ENCODE measurements around the gene ENDOG.
"Not testable (repeated sequence)": the region's sequence is repeated elsewhere in the genome, so short reads cannot be mapped to it uniquely, and the experiment has no call there.

Gene ENDOG

DNA sequence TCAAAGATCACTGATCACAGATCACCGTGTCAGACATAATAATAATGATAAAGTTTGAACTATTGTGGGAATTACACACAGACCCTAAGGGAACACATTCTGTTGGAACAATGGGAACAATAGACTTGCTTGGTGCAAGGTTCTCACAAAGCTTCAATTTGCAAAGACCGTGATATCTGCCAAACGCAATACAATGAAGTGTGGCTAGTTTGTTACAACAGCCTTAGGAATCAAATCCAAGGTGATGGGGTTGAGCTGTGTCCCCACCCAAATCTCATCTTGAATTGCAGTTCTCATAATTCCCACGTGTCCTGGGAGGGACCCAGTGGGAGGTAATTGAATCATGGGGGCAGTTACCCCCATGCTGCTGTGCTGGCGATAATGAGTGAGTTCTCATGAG is 42.6 kb downstream of the ENDOG start:
- Mint-ChIP-seq H3K4me3 (no peak overlapping the region), H3K27ac (no peak overlapping the region), H3K4me1 (peaks cover 6% of the 10 kb centered on the region), H3K36me3 (no peaks in the 10 kb centered on the region), H3K9me3 (no peaks in the 10 kb centered on the region), H3K27me3 (no peaks in the 10 kb centered on the region)
- ATAC-seq = no peak

DNA sequence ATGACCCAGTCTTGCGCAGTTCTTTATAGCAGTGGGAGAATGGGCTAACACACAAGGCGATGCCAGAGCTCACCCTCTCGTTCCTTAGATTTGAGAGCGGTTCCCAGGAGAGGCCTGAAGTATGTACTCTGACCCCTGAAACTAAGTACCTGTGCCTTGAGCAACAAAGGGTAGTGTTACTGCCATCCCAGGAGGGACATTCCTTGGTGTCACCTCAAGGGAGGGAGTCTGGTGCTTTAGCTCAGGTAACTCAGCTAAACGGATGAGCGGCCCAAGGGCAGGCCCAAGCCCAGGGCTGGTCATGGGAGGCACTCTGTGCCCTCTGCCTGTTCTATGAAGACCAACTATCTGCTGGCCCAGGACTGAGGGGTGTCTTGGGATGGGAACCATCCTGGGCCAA is 43.2 kb downstream of the ENDOG start:
- H3K27me3 Mint-ChIP-seq = no peaks in the 10 kb centered on the region
- peaks cover 6% of the 10 kb centered on the region for H3K4me1 Mint-ChIP-seq
- ATAC-seq = no peak
- H3K4me3 Mint-ChIP-seq = no peak overlapping the region
- no peak overlapping the region for H3K27ac Mint-ChIP-seq
- no peaks in the 10 kb centered on the region for H3K36me3 Mint-ChIP-seq
- no peaks in the 10 kb centered on the region for H3K9me3 Mint-ChIP-seq

DNA sequence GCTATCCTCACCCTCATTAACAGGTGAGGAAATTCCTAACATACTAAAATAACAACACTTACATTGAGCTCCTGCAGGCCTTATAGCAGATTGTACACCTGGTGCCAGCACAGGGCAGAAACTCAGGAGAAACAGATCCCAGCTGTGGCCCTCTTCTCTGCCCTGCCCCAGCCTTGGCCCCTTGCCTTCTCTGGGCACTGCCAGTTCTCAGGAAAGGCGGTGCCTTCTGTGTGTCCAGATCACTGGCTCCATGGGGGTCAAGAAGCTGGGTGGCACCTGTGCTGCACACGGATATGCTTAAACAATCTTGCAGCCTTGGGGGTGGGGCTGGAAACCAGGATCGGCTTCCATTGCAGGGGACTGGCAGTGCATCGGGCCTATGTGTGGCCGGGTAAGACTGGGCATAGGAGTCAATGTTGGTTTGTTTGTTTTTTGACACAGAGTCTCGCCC is 44.1 kb downstream of the ENDOG start:
- Mint-ChIP-seq H3K4me1 (peaks cover 6% of the 10 kb centered on the region), H3K4me3 (no peak overlapping the region), H3K27ac (no peak overlapping the region), H3K27me3 (no peaks in the 10 kb centered on the region), H3K36me3 (no peaks in the 10 kb centered on the region), H3K9me3 (no peaks in the 10 kb centered on the region)
- ATAC-seq = no peak

DNA sequence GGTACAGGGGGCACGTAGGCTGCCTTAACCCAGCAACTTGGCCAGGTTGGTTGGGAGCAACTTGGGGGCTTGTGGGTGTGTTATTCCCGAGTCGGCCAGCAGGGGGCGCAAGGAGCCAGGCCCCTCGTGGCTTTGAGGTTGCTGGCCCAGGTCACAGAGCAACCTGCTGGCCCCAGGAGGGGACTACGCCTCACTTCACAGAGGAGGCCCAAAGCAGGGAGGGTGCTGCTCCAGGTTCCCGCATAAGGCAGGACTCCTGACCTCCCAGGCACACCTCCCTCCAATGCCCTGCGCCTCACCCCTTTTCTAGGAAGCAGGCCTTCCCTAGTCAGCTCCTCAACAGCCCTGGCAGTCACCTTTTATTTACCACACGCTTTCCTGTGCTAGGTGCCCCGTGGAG is 45.3 kb downstream of the ENDOG start:
- H3K4me1 Mint-ChIP-seq = peaks cover 6% of the 10 kb centered on the region
- H3K27ac Mint-ChIP-seq = no peak overlapping the region
- peak; percentile 91 for ATAC-seq
- H3K27me3 Mint-ChIP-seq = no peaks in the 10 kb centered on the region
- H3K9me3 Mint-ChIP-seq = no peaks in the 10 kb centered on the region
- H3K36me3 Mint-ChIP-seq = no peaks in the 10 kb centered on the region
- no peak overlapping the region for H3K4me3 Mint-ChIP-seq

DNA sequence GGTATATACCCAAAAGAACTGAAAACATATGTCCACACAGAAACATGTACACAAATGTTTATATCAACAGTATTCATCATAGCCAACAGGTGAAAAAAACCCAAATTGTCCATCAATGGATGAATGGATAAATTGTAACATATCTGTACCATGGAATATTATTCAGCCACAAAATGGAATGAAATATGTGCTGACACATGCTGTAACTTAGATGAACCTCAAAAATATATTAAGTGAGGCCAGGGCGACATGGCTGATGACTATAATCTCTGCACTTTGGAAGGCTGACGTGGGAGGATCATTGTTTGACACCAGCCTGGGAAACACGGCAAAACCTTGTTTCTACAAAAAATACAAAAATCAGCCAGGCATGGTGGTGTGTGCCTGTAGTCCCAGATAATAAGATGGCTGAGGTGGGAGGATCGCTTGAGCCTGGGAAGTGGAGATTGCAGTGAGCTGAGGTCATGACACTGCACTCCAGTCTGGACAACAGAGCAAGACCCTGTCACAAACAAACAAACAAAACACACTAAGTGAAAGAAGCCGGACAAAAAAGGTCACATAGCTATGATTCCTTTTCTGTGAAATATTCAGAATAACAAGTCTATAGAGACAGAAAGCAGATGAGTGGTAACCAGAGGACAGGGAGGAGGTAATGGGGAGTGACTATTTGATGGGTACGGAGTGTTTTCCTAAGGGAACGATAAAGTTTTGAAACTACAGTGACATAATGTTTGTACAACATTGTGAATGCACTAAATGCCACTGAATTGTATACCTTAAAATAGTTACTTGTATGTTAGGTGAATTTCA is 52.0 kb downstream of the ENDOG start:
- Mint-ChIP-seq H3K27me3 (no peaks in the 10 kb centered on the region), H3K4me1 (no peaks in the 10 kb centered on the region), H3K4me3 (no peak overlapping the region), H3K9me3 (no peaks in the 10 kb centered on the region), H3K36me3 (peaks cover 22% of the 10 kb centered on the region), H3K27ac (no peak overlapping the region)
- no peak for ATAC-seq

DNA sequence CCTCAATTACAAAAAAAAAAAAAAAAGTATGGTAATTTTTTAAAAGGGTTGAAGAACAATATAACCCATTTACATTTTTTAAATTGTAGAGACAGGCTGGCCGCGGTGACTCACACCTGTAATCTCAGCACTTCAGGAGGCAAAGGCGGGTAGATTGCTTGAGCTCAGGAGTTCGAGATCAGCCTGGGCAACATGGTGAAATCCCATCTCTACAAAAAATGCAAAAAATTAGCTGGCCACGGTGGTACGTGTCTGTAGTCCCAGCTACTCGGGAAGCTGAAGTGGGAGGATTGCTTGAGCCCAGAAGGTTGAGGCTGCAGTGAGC is 52.6 kb downstream of the ENDOG start:
- not testable (repeated sequence) for ATAC-seq, H3K4me1 Mint-ChIP-seq, H3K27me3 Mint-ChIP-seq, H3K27ac Mint-ChIP-seq, H3K4me3 Mint-ChIP-seq, H3K9me3 Mint-ChIP-seq
- H3K36me3 Mint-ChIP-seq = peaks cover 22% of the 10 kb centered on the region
